Muscle layer of duodenum (tissue), 2 donors: ENCODE measurements around the gene TAF1.
"Not testable (repeated sequence)": the region's sequence is repeated elsewhere in the genome, so short reads cannot be mapped to it uniquely, and the experiment has no call there.

ENCODE experiments used
- H3K27ac ChIP-seq: one replicate; pipeline ENCODE4 v1.7.0; 2013; ENCODE audit warnings: mild to moderate bottlenecking, low read length
- H3K27me3 ChIP-seq: one replicate; pipeline ENCODE4 v1.7.0; 2013; ENCODE audit warnings: low read depth, mild to moderate bottlenecking, control low read depth, low read length
- H3K36me3 ChIP-seq, 2 donors: one replicate each; pipeline ENCODE4 v1.7.0; 2013; ENCODE audit warnings: low read length in 2 of 2, control low read depth in 1 of 2, mild to moderate bottlenecking in 1 of 2; ENCODE audit not compliant: insufficient read depth in 2 of 2, control insufficient read depth in 1 of 2
- H3K4me1 ChIP-seq, 2 donors: one replicate each; pipeline ENCODE4 v1.7.0; 2013; ENCODE audit warnings: low read length in 2 of 2, mild to moderate bottlenecking in 2 of 2, control low read depth in 1 of 2, moderate library complexity in 1 of 2; ENCODE audit not compliant: insufficient read depth in 2 of 2, control insufficient read depth in 1 of 2
- H3K4me3 ChIP-seq, 2 donors: one replicate each; pipeline ENCODE4 v1.7.0; 2013; ENCODE audit warnings: low read length in 2 of 2, low read depth in 1 of 2, mild to moderate bottlenecking in 1 of 2
- H3K9me3 ChIP-seq, 2 donors: one replicate each; pipeline ENCODE4 v1.7.0; 2013; ENCODE audit warnings: low read length in 2 of 2, control low read depth in 1 of 2, mild to moderate bottlenecking in 1 of 2; ENCODE audit not compliant: control insufficient read depth in 1 of 2
- donor health status: healthy.

TAF1 gene, protein sequence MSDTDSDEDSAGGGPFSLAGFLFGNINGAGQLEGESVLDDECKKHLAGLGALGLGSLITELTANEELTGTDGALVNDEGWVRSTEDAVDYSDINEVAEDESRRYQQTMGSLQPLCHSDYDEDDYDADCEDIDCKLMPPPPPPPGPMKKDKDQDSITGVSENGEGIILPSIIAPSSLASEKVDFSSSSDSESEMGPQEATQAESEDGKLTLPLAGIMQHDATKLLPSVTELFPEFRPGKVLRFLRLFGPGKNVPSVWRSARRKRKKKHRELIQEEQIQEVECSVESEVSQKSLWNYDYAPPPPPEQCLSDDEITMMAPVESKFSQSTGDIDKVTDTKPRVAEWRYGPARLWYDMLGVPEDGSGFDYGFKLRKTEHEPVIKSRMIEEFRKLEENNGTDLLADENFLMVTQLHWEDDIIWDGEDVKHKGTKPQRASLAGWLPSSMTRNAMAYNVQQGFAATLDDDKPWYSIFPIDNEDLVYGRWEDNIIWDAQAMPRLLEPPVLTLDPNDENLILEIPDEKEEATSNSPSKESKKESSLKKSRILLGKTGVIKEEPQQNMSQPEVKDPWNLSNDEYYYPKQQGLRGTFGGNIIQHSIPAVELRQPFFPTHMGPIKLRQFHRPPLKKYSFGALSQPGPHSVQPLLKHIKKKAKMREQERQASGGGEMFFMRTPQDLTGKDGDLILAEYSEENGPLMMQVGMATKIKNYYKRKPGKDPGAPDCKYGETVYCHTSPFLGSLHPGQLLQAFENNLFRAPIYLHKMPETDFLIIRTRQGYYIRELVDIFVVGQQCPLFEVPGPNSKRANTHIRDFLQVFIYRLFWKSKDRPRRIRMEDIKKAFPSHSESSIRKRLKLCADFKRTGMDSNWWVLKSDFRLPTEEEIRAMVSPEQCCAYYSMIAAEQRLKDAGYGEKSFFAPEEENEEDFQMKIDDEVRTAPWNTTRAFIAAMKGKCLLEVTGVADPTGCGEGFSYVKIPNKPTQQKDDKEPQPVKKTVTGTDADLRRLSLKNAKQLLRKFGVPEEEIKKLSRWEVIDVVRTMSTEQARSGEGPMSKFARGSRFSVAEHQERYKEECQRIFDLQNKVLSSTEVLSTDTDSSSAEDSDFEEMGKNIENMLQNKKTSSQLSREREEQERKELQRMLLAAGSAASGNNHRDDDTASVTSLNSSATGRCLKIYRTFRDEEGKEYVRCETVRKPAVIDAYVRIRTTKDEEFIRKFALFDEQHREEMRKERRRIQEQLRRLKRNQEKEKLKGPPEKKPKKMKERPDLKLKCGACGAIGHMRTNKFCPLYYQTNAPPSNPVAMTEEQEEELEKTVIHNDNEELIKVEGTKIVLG (N-terminal part only)

DNA sequence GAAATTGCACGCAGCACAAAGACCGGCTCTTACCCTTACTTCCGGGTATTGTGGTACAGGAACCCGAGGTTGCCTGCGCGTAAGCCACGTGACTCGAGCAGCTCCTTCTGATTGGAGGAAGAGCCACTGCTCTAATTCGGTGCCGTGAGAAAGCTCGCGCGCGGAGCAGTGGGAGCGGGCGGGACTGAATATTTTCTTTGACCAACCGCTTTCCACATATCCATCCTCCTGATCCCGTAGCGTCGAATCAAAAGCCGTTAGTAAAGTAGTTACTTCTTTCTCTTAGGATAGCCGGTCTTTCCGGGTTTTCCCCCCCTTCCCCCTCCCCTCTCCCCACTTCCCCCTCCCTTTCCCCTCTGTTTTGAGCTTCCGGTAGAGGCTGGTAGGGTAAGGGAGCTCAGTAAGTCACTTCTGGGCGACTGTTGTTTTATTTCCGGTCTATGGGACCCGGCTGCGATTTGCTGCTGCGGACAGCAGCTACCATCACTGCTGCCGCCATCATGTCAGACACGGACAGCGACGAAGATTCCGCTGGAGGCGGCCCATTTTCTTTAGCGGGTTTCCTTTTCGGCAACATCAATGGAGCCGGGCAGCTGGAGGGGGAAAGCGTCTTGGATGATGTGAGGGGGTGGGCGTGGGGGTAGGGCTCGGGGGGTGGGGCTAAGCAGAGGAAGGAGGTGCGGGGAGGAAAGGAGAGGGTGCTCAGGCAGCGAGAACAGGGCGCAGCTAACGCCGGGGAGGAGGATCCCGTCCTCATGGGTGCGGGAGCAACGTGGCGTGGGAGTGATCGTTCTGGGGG, at the start of gene TAF1:
Gene TAF1, plus strand, starts transcription at position 483 of the 799 bp plus-strand sequence. Its CDS starts 18 bp downstream, at position 501.
- Histone ChIP-seq H3K4me1 (peaks cover 0 to 7% of the 10 kb centered on the region in 2 donors), H3K9me3 (no peaks in the 10 kb centered on the region), H3K27ac (peak within 1 kb of the TSS; percentile 94), H3K36me3 (no peaks in the 10 kb centered on the region), H3K4me3 (peak within 1 kb of the TSS; percentile 78 to 81), H3K27me3 (no peaks in the 10 kb centered on the region)

DNA sequence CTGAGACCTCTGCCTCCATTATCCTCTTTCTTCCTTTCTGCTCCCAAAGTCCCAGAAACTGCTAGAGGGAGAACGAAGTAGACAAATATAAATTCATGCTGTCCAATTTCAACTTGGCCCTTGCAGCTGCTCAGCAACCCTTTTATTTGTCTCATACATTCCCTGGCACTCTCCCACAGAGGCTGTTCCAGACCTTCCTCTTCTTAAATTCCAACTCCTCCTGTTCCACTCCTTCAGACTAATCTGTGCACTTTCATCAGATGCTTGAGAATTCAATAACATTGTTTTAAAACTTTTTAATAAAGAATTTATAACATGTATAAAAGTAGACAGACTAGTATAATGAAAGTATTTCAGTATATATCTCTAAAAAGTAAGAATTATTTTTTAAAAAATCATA, 49.2 kb upstream of the TAF1 start:
- H3K9me3 ChIP-seq, H3K4me1 ChIP-seq, H3K4me3 ChIP-seq, H3K27ac ChIP-seq, H3K36me3 ChIP-seq, H3K27me3 ChIP-seq: not testable (repeated sequence)

DNA sequence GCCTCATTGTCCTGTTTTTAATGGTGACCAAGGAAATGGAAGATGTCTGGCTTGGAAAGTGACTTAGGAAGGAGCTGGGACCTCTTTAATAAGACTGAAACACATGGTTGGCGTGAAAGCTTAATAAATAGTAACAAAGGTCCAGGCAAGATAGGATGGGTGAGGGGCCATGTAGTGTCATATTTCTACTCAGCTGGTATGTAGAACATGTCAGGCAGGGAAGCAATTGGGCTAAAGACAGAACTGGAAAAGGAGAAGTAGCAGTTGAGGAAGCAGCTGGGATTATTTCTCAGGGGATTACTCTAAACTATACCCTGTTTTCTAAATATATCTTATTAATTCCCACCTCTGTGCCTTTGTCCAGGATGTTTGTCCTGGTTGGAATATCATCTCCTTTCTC, 46.0 kb upstream of the TAF1 start:
- no peak overlapping the region for H3K27ac ChIP-seq
- H3K4me3 ChIP-seq: no peak overlapping the region
- no peaks in the 10 kb centered on the region for H3K4me1 ChIP-seq
- no peaks in the 10 kb centered on the region for H3K36me3 ChIP-seq
- H3K9me3 ChIP-seq: no peaks in the 10 kb centered on the region
- no peaks in the 10 kb centered on the region for H3K27me3 ChIP-seq

DNA sequence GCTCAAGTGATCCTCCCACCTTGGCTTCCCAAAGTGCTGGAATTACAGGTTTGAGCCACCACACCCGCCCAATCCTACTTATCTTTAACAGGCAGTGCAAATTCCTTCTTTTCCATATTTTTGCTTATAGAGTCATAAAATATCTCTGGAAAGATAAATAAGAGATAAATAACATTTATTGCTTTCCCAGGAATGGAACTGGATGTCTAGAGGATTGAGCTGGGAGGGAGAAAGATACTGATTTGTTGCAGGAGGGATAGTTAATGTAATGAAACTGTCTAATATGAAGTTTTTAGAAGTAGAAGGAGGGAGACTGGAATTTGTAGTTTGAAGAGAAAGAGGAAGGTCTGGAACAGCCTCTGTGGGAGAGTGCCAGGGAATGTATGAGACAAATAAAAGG, 44.4 kb upstream of the TAF1 start:
- no peak overlapping the region for H3K27ac ChIP-seq
- H3K4me3 ChIP-seq: no peak overlapping the region
- no peaks in the 10 kb centered on the region for H3K4me1 ChIP-seq
- H3K36me3 ChIP-seq: no peaks in the 10 kb centered on the region
- no peaks in the 10 kb centered on the region for H3K9me3 ChIP-seq
- no peaks in the 10 kb centered on the region for H3K27me3 ChIP-seq

DNA sequence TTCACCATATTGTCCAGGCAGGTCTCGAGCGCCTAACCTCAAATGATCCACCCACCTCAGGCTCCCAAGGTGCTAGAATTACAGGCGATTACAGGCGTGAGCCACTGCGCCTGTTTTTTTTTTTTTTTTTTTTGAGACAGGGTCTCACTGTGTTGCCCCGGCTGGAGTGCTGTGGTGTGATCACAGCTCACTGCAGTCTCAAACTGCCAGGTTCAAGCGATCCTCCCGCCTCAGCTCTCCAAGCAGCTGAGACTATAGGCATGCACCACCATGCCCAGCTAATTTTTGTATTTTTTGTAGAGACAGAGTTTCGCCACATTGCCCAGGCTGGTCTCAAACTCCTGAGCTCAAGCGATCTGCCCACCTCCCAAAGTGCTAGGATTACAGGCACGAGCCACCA, 41.7 kb upstream of the TAF1 start:
- H3K4me3 ChIP-seq, H3K36me3 ChIP-seq, H3K9me3 ChIP-seq, H3K27ac ChIP-seq, H3K4me1 ChIP-seq, H3K27me3 ChIP-seq: not testable (repeated sequence)

DNA sequence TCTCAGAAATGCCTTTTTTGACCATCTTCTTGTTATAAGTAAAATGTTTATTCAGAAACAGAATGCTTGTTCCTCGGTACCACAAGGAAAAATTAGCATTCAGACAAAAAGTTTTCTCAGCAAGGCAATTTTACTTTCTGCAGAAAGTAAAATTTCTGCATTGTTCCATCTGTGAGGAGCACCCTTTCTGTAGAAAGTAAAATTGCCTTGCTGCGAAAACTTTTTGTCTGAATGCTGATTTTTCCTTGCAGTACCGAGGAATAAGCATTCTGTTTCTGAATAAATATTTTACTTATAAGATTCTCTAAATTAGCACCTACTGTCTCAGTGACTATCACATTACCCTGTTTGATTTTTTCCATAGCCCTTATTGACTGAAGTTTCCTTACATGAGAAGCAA, 39.8 kb upstream of the TAF1 start:
- Histone ChIP-seq H3K36me3 (no peaks in the 10 kb centered on the region), H3K27ac (no peak overlapping the region), H3K27me3 (no peaks in the 10 kb centered on the region), H3K9me3 (no peaks in the 10 kb centered on the region), H3K4me1 (no peaks in the 10 kb centered on the region), H3K4me3 (no peak overlapping the region)

DNA sequence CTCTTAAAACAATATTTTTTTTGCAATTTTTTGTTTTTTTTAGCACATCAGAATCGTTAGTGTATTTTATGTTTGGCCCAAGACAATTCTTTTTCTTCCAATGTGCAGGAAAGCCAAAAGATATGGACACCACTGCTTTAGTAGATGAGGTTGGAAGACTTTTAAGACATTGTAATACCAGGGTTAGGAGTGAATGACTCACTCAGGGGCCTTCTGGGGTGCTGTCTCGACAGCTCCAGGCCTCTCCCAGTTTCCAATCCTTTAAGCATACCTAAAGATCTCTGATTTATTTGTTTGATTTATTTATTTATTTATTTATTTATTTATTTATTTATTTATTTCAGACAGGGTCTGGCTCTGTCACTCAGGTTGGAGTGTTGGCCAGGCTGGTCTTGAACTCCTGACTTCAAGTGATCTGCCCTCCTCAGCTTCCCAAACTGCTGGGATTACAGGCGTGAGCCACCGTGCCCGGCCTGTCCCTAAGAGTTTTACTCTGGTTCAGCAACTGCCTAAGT, 16.9 kb upstream of the TAF1 start:
- H3K4me3 ChIP-seq, H3K36me3 ChIP-seq, H3K9me3 ChIP-seq, H3K27me3 ChIP-seq, H3K4me1 ChIP-seq, H3K27ac ChIP-seq: not testable (repeated sequence)

DNA sequence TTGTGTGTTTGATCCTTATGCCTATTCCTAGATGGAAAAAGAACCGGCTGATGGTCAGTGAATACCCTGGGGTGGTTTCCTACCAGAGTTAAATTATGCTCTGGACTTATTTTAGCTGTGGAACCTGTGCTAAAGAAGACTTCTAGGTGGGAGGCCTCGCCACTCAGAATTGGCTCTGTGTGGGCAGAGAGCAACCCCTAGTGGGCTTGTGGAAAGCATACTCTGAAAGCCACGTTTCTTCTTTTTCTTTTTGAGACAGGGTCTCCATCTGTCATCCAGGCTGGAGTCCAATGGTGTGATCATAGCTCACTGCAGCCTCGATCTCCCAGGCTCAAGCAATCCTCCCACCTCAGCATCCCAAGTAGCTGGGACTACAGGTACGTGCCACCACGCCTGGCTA, 16.3 kb upstream of the TAF1 start:
- not testable (repeated sequence) for H3K36me3 ChIP-seq, H3K4me1 ChIP-seq, H3K4me3 ChIP-seq, H3K27me3 ChIP-seq, H3K9me3 ChIP-seq, H3K27ac ChIP-seq

DNA sequence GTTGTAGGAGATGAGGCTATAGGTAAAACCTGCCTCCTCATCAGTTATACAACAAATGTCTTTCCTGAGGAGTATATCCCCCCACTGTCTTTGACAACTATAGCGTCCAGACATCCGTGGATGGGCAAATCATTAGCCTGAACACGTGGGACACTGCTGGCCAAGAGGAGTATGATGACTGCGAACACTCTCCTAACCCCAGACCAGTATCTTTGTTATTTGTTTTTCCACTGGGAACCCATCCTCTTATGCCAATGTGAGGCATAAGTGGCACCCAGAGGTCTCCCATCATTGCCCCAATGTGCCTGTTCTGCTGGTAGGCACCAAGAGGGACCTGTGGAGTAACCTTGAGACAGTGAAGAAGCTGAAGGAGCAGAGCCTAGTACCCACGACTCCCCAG, 13.7 kb upstream of the TAF1 start:
- not testable (repeated sequence) for H3K27me3 ChIP-seq, H3K9me3 ChIP-seq, H3K36me3 ChIP-seq, H3K4me1 ChIP-seq, H3K27ac ChIP-seq, H3K4me3 ChIP-seq

DNA sequence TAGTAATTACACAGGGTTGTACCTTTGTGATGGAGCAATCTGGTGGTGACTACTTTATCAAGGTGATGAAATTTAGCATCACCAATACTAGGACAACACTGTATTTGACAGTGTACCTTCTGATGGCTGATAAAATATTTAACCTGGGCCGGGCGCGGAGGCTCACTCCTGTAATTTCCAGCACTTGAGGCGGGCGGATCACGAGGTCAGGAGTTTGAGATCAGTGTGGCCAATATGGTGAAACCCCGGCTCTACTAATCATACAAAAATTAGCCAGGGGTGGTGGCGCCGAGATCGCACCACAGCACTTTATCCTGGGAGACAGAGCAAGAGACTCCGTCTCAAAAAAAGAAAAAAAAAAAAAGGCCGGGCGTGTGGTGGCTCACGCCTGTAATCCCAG, 1.9 kb upstream of the TAF1 start:
- no peak overlapping the region for H3K4me3 ChIP-seq
- peaks cover 0 to 7% of the 10 kb centered on the region in 2 donors for H3K4me1 ChIP-seq
- H3K27ac ChIP-seq: no peak overlapping the region
- H3K27me3 ChIP-seq: no peaks in the 10 kb centered on the region
- no peaks in the 10 kb centered on the region for H3K36me3 ChIP-seq
- no peaks in the 10 kb centered on the region for H3K9me3 ChIP-seq
